Breast epithelium (tissue), 3 donors: ENCODE data around the gene NHLRC4.

Experiments
- POLR2A ChIP-seq: fragments of 450-650 bp; IDR thresholded peaks from one replicate; pipeline ENCODE4 v1.6.1; 2016; ENCODE audit warnings: antibody characterized with exemption, mild to moderate bottlenecking, moderate library complexity
- POLR2AphosphoS5 ChIP-seq, 3 donors: sonication (generic); formaldehyde crosslinking; IDR thresholded peaks; one replicate each; pipeline ENCODE4 v1.6.1; 2017; ENCODE audit warnings: antibody characterized with exemption in 3 of 3
- TF ChIP-seq, protein P1 (sequence below), 3 donors: fragments of 450-650 bp; IDR thresholded peaks; one replicate each; pipeline ENCODE4 v1.5.1; 2016 to 2017; ENCODE audit warnings: antibody characterized with exemption in 3 of 3, mild to moderate bottlenecking in 3 of 3, moderate library complexity in 3 of 3

GRCh38 chr16:568401-569258, 1.8 kb downstream of the NHLRC4 start:
- no peak for TF ChIP-seq POLR2AphosphoS5 (IDR thresholded peaks at IDR 0.05)
- TF ChIP-seq, protein P1, sequence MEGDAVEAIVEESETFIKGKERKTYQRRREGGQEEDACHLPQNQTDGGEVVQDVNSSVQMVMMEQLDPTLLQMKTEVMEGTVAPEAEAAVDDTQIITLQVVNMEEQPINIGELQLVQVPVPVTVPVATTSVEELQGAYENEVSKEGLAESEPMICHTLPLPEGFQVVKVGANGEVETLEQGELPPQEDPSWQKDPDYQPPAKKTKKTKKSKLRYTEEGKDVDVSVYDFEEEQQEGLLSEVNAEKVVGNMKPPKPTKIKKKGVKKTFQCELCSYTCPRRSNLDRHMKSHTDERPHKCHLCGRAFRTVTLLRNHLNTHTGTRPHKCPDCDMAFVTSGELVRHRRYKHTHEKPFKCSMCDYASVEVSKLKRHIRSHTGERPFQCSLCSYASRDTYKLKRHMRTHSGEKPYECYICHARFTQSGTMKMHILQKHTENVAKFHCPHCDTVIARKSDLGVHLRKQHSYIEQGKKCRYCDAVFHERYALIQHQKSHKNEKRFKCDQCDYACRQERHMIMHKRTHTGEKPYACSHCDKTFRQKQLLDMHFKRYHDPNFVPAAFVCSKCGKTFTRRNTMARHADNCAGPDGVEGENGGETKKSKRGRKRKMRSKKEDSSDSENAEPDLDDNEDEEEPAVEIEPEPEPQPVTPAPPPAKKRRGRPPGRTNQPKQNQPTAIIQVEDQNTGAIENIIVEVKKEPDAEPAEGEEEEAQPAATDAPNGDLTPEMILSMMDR (IDR thresholded peaks at IDR 0.05): no peak
- TF ChIP-seq POLR2A: no peak
